OCI-LY7 (cell line): ENCODE data around the gene VAT1. TPM values are rescaled to one million over a fixed set of nuclear protein-coding genes. Genes with fewer than 3 reads are reported as not detected.
A peak's percentile ranks its signal among the peaks of the same experiment; 100 is the strongest.

ENCODE experiments used
- BruUV-seq: library from RNA; stranded (reverse); fragments of 400-500 nt; replicated peaks from 2 replicates; lab custom pipeline; 2021; lab: Mats Ljungman, UMichigan
- CTCF ChIA-PET: fragments of 300-600 bp; sonication (Branson Sonifier 250); formaldehyde crosslinking; loops from one replicate; lab custom pipeline; 2022; ENCODE audit warnings: antibody characterized with exemption; ENCODE audit not compliant: unreplicated experiment; lab: Charles Lee
- POLR2A ChIA-PET: fragments of 300-600 bp; sonication (Branson Sonifier 250); formaldehyde crosslinking; loops from one replicate; lab custom pipeline; 2022; ENCODE audit warnings: antibody characterized with exemption; lab: Charles Lee
- DNase-seq: peaks from one replicate; pipeline ENCODE4 v3.0.0-alpha.2; 2015; ENCODE audit warnings: low spot score
- H2AFZ ChIP-seq: fragments of 200-600 bp; sonication (generic), shearing (Covaris generic); 2 replicates; pipeline ENCODE4 v1.6.1; 2014; ENCODE audit warnings: mild to moderate bottlenecking, antibody characterized with exemption, low read length, moderate library complexity
- H3K27ac ChIP-seq: fragments of 200-600 bp; sonication (generic); 2 replicates; pipeline ENCODE4 v1.5.1; 2014; ENCODE audit warnings: mixed run types, low read depth, mild to moderate bottlenecking, moderate library complexity, low read length, inconsistent platforms; ENCODE audit not compliant: poor library complexity, severe bottlenecking
- H3K36me3 ChIP-seq: fragments of 200-600 bp; sonication (generic); 2 replicates; pipeline ENCODE4 v1.6.1; 2014; ENCODE audit warnings: mild to moderate bottlenecking, antibody characterized with exemption, low read length, moderate library complexity, mixed read lengths; ENCODE audit not compliant: insufficient read depth
- H3K4me1 ChIP-seq: fragments of 200-600 bp; sonication (generic); 2 replicates; pipeline ENCODE4 v1.5.1; 2014; ENCODE audit warnings: mild to moderate bottlenecking, low read length; ENCODE audit not compliant: insufficient read depth, poor library complexity, severe bottlenecking
- H3K4me2 ChIP-seq: fragments of 200-600 bp; sonication (generic); 2 replicates; pipeline ENCODE4 v1.6.1; 2014; ENCODE audit warnings: mild to moderate bottlenecking, low read length
- H3K4me3 ChIP-seq: fragments of 200-600 bp; sonication (generic); 2 replicates; pipeline ENCODE4 v1.5.1; 2014; ENCODE audit warnings: mild to moderate bottlenecking, low read depth, low read length; ENCODE audit not compliant: poor library complexity, severe bottlenecking
- H3K79me2 ChIP-seq: fragments of 200-600 bp; sonication (generic); 2 replicates; pipeline ENCODE4 v1.6.1; 2016; ENCODE audit warnings: low read depth, mild to moderate bottlenecking, low read length, moderate library complexity, mixed read lengths; ENCODE audit not compliant: insufficient read depth
- H3K9me2 ChIP-seq: fragments of 200-600 bp; sonication (generic); 2 replicates; pipeline ENCODE4 v1.6.1; 2016; ENCODE audit warnings: mild to moderate bottlenecking, low read length, mixed read lengths; ENCODE audit not compliant: insufficient read depth
- H3K9me3 ChIP-seq: fragments of 200-600 bp; sonication (generic); 2 replicates; pipeline ENCODE4 v1.6.1; 2014; ENCODE audit warnings: mild to moderate bottlenecking, mixed run types, low read length, mixed read lengths
- H4K20me1 ChIP-seq: fragments of 200-600 bp; sonication (generic); 2 replicates; pipeline ENCODE4 v1.6.1; 2014; ENCODE audit warnings: mild to moderate bottlenecking, antibody characterized with exemption, low read length, moderate library complexity, mixed read lengths; ENCODE audit not compliant: insufficient read depth
- EZH2phosphoT487 ChIP-seq: fragments of 200-600 bp; sonication (generic); IDR thresholded peaks from 2 replicates; pipeline ENCODE4 v1.6.1; 2018; ENCODE audit warnings: low read depth, borderline replicate concordance, mild to moderate bottlenecking, mixed run types, antibody characterized with exemption, low read length, moderate library complexity, mixed read lengths
- intact Hi-C: fragments of 100-400 bp; cut with micrococcal nuclease; formaldehyde crosslinking; loops from one replicate; pipeline ENCODE4 v1.10.0; 2022; ENCODE audit not compliant: unreplicated experiment
- total RNA-seq, 2 experiments: library from RNA; depleted of rRNA in 1 of 2; stranded (reverse); fragments of >200 nt in 1 of 2; shearing (Covaris generic) in 1 of 2; gene quantifications; 2 replicates each; pipeline ENCODE4 v1.2.3, GENCODE V29; 2014 to 2022
- TF ChIP-seq, protein P1 (sequence below): fragments of 200-600 bp; sonication (generic); conservative IDR thresholded peaks from 2 replicates; pipeline ENCODE4 v1.5.1; 2014; ENCODE audit warnings: mild to moderate bottlenecking, antibody characterized with exemption, low read length, moderate library complexity, mixed read lengths

Gene VAT1
- total RNA-seq, 2 experiments from 2014 or later, result 26.2 to 51.3 TPM

DNA sequence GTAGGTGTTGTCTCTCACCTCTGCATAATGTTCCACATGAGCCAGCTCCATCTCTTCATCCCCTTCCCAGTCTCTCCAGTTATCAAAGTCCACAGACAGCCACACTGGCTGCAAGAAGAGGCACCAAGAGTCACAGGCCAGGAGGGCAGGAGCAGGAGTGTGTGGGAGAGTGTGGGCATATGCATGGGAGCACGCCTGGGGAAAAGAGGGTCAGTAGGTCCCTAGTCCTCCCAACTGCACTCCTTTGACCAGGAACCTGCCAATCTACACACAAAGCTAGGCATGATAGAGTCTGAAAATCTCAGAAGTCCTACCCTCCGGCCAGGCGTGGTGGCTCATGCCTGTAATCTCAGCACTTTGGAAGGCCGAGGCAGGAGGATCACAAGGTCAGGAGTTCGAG is 50.6 kb downstream of the VAT1 start:
- intact Hi-C loops, result no loop called here
- peaks cover 19% of the 10 kb centered on the region for H3K4me1 ChIP-seq
- no peak overlapping the region for H2AFZ ChIP-seq
- DNase-seq, result no peak
- H3K9me3 ChIP-seq, result no peaks in the 10 kb centered on the region
- no peak overlapping the region for H3K27ac ChIP-seq
- TF ChIP-seq EZH2phosphoT487, result no peak
- TF ChIP-seq, protein P1, sequence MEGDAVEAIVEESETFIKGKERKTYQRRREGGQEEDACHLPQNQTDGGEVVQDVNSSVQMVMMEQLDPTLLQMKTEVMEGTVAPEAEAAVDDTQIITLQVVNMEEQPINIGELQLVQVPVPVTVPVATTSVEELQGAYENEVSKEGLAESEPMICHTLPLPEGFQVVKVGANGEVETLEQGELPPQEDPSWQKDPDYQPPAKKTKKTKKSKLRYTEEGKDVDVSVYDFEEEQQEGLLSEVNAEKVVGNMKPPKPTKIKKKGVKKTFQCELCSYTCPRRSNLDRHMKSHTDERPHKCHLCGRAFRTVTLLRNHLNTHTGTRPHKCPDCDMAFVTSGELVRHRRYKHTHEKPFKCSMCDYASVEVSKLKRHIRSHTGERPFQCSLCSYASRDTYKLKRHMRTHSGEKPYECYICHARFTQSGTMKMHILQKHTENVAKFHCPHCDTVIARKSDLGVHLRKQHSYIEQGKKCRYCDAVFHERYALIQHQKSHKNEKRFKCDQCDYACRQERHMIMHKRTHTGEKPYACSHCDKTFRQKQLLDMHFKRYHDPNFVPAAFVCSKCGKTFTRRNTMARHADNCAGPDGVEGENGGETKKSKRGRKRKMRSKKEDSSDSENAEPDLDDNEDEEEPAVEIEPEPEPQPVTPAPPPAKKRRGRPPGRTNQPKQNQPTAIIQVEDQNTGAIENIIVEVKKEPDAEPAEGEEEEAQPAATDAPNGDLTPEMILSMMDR, result no peak
- no peaks in the 10 kb centered on the region for H3K36me3 ChIP-seq
- ChIA-PET CTCF (no interaction called here), POLR2A (interaction anchor here (0.7 kb wide), 1 partner anchor 33 kb away, joined by 5 read pairs; no protein-coding TSS in a partner anchor)
- no peak overlapping the region for H3K4me3 ChIP-seq
- H3K9me2 ChIP-seq, result no peaks in the 10 kb centered on the region
- no TSS peak for BruUV-seq
- no peaks in the 10 kb centered on the region for H3K79me2 ChIP-seq
- no peaks in the 10 kb centered on the region for H4K20me1 ChIP-seq
- no peak overlapping the region for H3K4me2 ChIP-seq

DNA sequence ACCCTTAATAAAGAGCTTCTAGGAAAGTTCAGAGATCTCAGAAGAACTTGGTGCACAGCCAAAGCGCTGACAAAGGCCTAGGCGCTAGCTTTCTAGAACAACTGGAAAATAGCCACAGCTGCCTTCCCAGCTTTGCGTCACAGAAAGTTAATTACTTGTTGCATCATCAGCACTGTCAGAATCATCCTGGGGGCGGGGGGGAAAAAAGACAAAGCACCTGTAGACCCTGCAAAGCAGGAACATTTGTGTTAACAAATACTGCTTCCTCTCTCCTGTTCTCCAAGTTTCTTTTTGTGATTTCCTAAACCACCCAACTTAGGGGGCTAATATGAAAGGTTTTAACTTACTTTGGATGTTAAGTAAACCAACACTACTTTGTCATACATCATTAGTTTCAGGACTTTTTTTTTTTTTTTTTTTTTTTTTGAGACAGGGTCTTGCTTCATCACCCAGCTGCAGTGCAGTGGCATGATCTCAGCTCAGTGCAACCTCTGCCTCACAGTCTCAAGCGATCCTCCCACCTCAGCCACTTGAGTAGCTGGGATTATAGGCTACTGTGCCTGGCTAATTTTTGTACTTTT is 53.1 kb downstream of the VAT1 start:
- no TSS peak for BruUV-seq
- no peaks in the 10 kb centered on the region for H3K9me3 ChIP-seq
- intact Hi-C loops, result no loop called here
- no peaks in the 10 kb centered on the region for H4K20me1 ChIP-seq
- peak overlapping the region; percentile 7 for H3K27ac ChIP-seq
- POLR2A ChIA-PET, result interaction anchor here (0.6 to 1.5 kb wide), 6 partner anchors 11 to 231 kb away, joined by 3 to 5 read pairs (median 4); partner anchors contain the start of genes BECN1 and PTGES3L
- peak overlapping the region; percentile 9; the same call in 1 of the 2 replicates for H3K4me2 ChIP-seq
- peak overlapping the region; percentile 50 for H2AFZ ChIP-seq
- H3K4me3 ChIP-seq, result no peak overlapping the region
- DNase-seq, result peak; percentile 25
- H3K9me2 ChIP-seq, result no peaks in the 10 kb centered on the region
- TF ChIP-seq EZH2phosphoT487, result no peak
- TF ChIP-seq, protein P1, result no peak
- no peaks in the 10 kb centered on the region for H3K36me3 ChIP-seq
- CTCF ChIA-PET, result no interaction called here
- 0 out of 2 replicates have a peak, but pooled peaks cover 4% of the 10 kb centered on the region for H3K79me2 ChIP-seq
- H3K4me1 ChIP-seq, result peaks cover 16% of the 10 kb centered on the region

DNA sequence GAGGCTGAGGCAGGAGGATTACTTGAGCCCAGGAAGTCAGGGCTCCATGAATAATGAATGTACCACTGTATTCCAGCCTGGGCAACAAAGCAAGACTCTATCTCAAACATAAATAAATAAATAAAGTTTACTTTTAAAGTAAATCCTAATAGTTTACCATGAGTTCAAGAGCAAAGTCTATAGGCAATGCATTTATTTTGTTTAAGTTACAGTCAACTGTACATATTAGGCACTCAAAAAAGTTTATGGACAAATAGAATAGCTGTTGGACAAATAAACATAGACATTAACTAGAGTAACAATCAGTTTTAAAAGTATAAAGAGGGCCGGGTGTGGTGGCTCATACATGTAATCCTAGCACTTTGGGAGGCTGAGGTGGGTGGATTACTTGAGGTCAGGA is 54.3 kb downstream of the VAT1 start:
- ChIA-PET CTCF (no interaction called here), POLR2A (interaction anchor here (0.8 to 1.5 kb wide), 4 partner anchors 12 to 144 kb away, joined by 3 to 5 read pairs (median 3); partner anchors contain the start of genes BECN1 and PTGES3L)
- DNase-seq, result no peak
- Histone ChIP-seq H3K4me2 (no peak overlapping the region), H3K27ac (no peak overlapping the region), H4K20me1 (no peaks in the 10 kb centered on the region), H3K36me3 (no peaks in the 10 kb centered on the region), H3K9me2 (no peaks in the 10 kb centered on the region), H3K9me3 (no peaks in the 10 kb centered on the region), H3K79me2 (peaks cover 14% of the 10 kb centered on the region; the same call in 1 of the 2 replicates), H2AFZ (no peak overlapping the region), H3K4me3 (no peak overlapping the region), H3K4me1 (peaks cover 27% of the 10 kb centered on the region)
- intact Hi-C loops, result no loop called here
- no TSS peak for BruUV-seq
- TF ChIP-seq EZH2phosphoT487, result no peak
- TF ChIP-seq, protein P1, result no peak
